HepG2 (cell line): ENCODE measurements around the gene NCAM2. TPM values are rescaled to one million over a fixed set of nuclear protein-coding genes. Genes with fewer than 3 reads are reported as not detected.

Experiments
- ATAC-seq: fragments of 200-7000 bp; cut with Tn5 transposase; 3 replicates; pipeline ENCODE4 v1.9.1; 2020; ENCODE audit warnings: mild to moderate bottlenecking, moderate library complexity
- BruUV-seq: library from RNA; stranded (reverse); fragments of 400-500 nt; replicated peaks from 2 replicates; lab custom pipeline; 2021; lab: Mats Ljungman, UMichigan
- CTCF ChIA-PET: fragments of 300-600 bp; formaldehyde crosslinking; extraction: SDS; loops from one replicate; lab custom pipeline; 2021; ENCODE audit warnings: low total read pairs, inconsistent platforms, low intra/inter-chr PET ratio; lab: Yijun Ruan, JAX
- POLR2A ChIA-PET: fragments of 350-600 bp; sonication (Branson Sonifier 250); formaldehyde crosslinking; loops from one replicate; lab custom pipeline; 2020; ENCODE audit warnings: antibody characterized with exemption, inconsistent platforms; lab: Yijun Ruan, JAX
- DNase-seq: peaks from one replicate; pipeline ENCODE4 v3.0.0-alpha.2; 2015; ENCODE audit warnings: low spot score
- FAIRE-seq: peaks from 3 replicates; lab custom pipeline; 2011; peaks lifted over from hg19 to GRCh38; lab: Jason Lieb, UNC
- H2AFZ ChIP-seq: one replicate; pipeline ENCODE4 v1.6.1; 2011; ENCODE audit warnings: low read length, inconsistent platforms
- H3K27ac ChIP-seq: fragments of 300-600 bp; 3 replicates; pipeline ENCODE4 v1.8.0; 2011; ENCODE audit warnings: mixed run types, mild to moderate bottlenecking, mixed read lengths, low read length, inconsistent platforms; ENCODE audit not compliant: insufficient read depth; ENCODE audit errors: extremely low read length
- H3K27me3 ChIP-seq, 2 experiments: fragments of 200-600 bp in 1 of 2; 2 replicates in 1 of 2; 3 replicates in 1 of 2; pipeline versions ENCODE4 v1.6.0 to v1.8.0; 2011; ENCODE audit warnings: low read length in 2 of 2, mild to moderate bottlenecking in 2 of 2, moderate library complexity in 2 of 2, inconsistent platforms in 1 of 2; ENCODE audit not compliant: insufficient read depth in 2 of 2, control insufficient read depth in 1 of 2
- H3K36me3 ChIP-seq, 2 experiments: fragments of 200-600 bp in 1 of 2; replicated peaks in 1 of 2; 2 replicates in 1 of 2; 3 replicates in 1 of 2; pipeline versions ENCODE4 v1.5.1 to v1.8.0; 2011; ENCODE audit warnings: low read length in 2 of 2, inconsistent platforms in 1 of 2; ENCODE audit not compliant: insufficient read depth in 2 of 2, control insufficient read depth in 1 of 2
- H3K4me1 ChIP-seq: 2 replicates; pipeline ENCODE4 v1.5.1; 2012; ENCODE audit warnings: low read length, inconsistent platforms; ENCODE audit not compliant: insufficient read depth
- H3K4me2 ChIP-seq: 2 replicates; pipeline ENCODE4 v1.6.0; 2011; ENCODE audit warnings: low read depth, low read length, inconsistent platforms
- H3K4me3 ChIP-seq, 3 experiments: fragments of 200-600 bp in 1 of 3; sonication (generic), shearing (Covaris generic) in 1 of 3; replicated peaks in 1 of 3; 2 replicates each; pipeline ENCODE4 v1.5.1; 2011 to 2016; ENCODE audit warnings: low read length in 3 of 3, inconsistent platforms in 2 of 3, low read depth in 2 of 3, mild to moderate bottlenecking in 2 of 3, control low read depth in 1 of 3, mixed read lengths in 1 of 3; ENCODE audit not compliant: insufficient read depth in 1 of 3
- H3K79me2 ChIP-seq: one replicate; pipeline ENCODE4 v1.6.1; 2011; ENCODE audit warnings: low read length, inconsistent platforms; ENCODE audit not compliant: insufficient read depth
- H3K9ac ChIP-seq: 2 replicates; pipeline ENCODE4 v1.6.0; 2011; ENCODE audit warnings: mild to moderate bottlenecking, low read depth, low read length, inconsistent platforms; ENCODE audit not compliant: insufficient read depth
- H3K9me3 ChIP-seq: 2 replicates; pipeline ENCODE4 v1.5.1; 2012; ENCODE audit warnings: mild to moderate bottlenecking, low read length
- H4K20me1 ChIP-seq: 2 replicates; pipeline ENCODE4 v1.6.0; 2011; ENCODE audit warnings: inconsistent platforms, mild to moderate bottlenecking, low read length, moderate library complexity; ENCODE audit not compliant: insufficient read depth
- HDAC2 ChIP-seq: sonication (generic); formaldehyde crosslinking; IDR thresholded peaks from 2 replicates; pipeline ENCODE4 v1.4.0; 2020; ENCODE audit warnings: missing genetic modification reagents
- HOXA9 ChIP-seq: sonication (generic); formaldehyde crosslinking; IDR thresholded peaks from 2 replicates; pipeline ENCODE4 v1.8.1; 2022; ENCODE audit warnings: missing genetic modification reagents, mild to moderate bottlenecking, moderate library complexity, borderline replicate concordance
- NCOA2 ChIP-seq: sonication (generic); formaldehyde crosslinking; IDR thresholded peaks from 2 replicates; pipeline ENCODE4 v1.8.0; 2022; ENCODE audit warnings: inconsistent platforms
- PHF8 ChIP-seq: sonication (generic); formaldehyde crosslinking; IDR thresholded peaks from 2 replicates; pipeline ENCODE4 v1.5.0; 2020; ENCODE audit warnings: missing genetic modification reagents
- SUZ12 ChIP-seq: fragments of 150-350 bp; IDR thresholded peaks from 2 replicates; pipeline ENCODE4 v1.6.1; 2014; ENCODE audit warnings: low read depth, low read length
- ZNF10 ChIP-seq: sonication (generic); formaldehyde crosslinking; IDR thresholded peaks from 2 replicates; pipeline ENCODE4 v1.4.0; 2020; ENCODE audit warnings: mild to moderate bottlenecking, low read depth, missing genetic modification reagents, borderline replicate concordance
- ZNF232 ChIP-seq: sonication (generic); formaldehyde crosslinking; IDR thresholded peaks from 2 replicates; pipeline ENCODE4 v1.4.0; 2020; ENCODE audit warnings: missing genetic modification reagents, borderline replicate concordance
- ZNF260 ChIP-seq: sonication (generic); formaldehyde crosslinking; IDR thresholded peaks from 2 replicates; pipeline ENCODE4 v1.4.0; 2020; ENCODE audit warnings: missing genetic modification reagents, low read depth, mild to moderate bottlenecking, borderline replicate concordance
- WGBS: methylation state at CpG from one replicate; pipeline ENCODE4 v1.1.6; 2017; ENCODE audit warnings: low lambda C conversion rate; 5-methylcytosine and 5-hydroxymethylcytosine counted together
- in situ Hi-C: cut with HindIII; loops from 2 replicates; pipeline ENCODE4 v1.10.0; 2017; ENCODE audit warnings: low pct_unique_long_range_greater_than_20kb; ENCODE audit not compliant: extremely low pct_ligation_motif_present
- intact Hi-C: fragments of 100-400 bp; cut with micrococcal nuclease; formaldehyde crosslinking; loops from one replicate; pipeline ENCODE4 v1.10.0; 2022; ENCODE audit not compliant: unreplicated experiment
- polyA plus RNA-seq, 8 experiments: library from polyadenylated mRNA; depleted of rRNA in 3 of 8; stranded (reverse) in 7 of 8; unstranded in 1 of 8; fragments of >200 nt; fragmentation: Illumina TruSeq in 4 of 8; extraction: Trizol in 4 of 8; gene quantifications; 2 replicates each; pipeline versions ENCODE4 v1.2.1 to v1.2.3, GENCODE V29; 2011 to 2016; ENCODE audit warnings: low read depth in 4 of 8, missing spikeins in 1 of 8, mixed read lengths in 1 of 8; ENCODE audit not compliant: insufficient read depth in 1 of 8
- total RNA-seq, 5 experiments: library from RNA; depleted of rRNA; stranded (reverse); fragments of >200 nt; fragmentation: Illumina TruSeq; extraction: Trizol; gene quantifications; 2 replicates each; pipeline ENCODE4 v1.2.3, GENCODE V29; 2016; ENCODE audit warnings: low read depth in 1 of 5
- TF ChIP-seq, protein P1 (sequence below): sonication (generic); formaldehyde crosslinking; IDR thresholded peaks from 2 replicates; pipeline ENCODE4 v1.4.0; 2020; ENCODE audit warnings: missing genetic modification reagents
- TF ChIP-seq, protein P2 (sequence below): sonication (generic); formaldehyde crosslinking; IDR thresholded peaks from 2 replicates; pipeline ENCODE4 v1.5.1; 2020; ENCODE audit warnings: mild to moderate bottlenecking, missing genetic modification reagents, borderline replicate concordance

Gene NCAM2
- total and polyA plus RNA-seq, 2 of the 13 experiments (the other 11 are each of a cell fraction or from before 2014, with no cell fraction given): not detected

DNA sequence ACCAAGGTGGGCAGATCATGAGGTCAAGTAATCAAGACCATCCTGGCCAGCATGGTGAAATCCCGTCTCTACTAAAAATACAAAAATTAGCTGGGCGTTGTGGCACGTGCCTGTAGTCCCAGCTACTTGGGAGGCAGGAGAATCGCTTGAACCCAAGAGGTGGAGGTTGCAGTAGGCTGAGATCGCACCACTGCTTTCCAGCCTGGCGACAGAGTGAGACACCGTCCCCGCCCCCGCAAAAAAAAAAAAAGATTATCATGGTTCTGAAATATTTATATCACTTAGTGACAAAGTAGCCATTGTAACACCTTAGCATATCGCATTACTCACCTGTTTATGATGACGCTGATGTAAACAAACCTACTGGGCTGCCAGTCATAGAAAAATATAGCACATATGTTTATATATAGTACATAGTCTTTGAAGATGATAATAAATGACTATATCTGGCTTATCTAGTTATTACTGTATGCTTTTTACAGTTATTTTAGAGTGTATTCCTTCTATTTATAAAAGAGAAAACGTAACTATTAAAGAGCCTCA, 160.2 kb downstream of the NCAM2 start:
- BruUV-seq: no TSS peak
- Histone ChIP-seq H3K4me1 (no peaks in the 10 kb centered on the region), H3K9ac (no peak overlapping the region), H3K4me2 (no peak overlapping the region), H4K20me1 (no peaks in the 10 kb centered on the region), H3K9me3 (peaks cover 29% of the 10 kb centered on the region), H2AFZ (no peak overlapping the region), H3K36me3 (no peaks in the 10 kb centered on the region), H3K27ac (no peak overlapping the region), H3K27me3 (no peaks in the 10 kb centered on the region), H3K4me3 (no peak overlapping the region), H3K79me2 (no peaks in the 10 kb centered on the region)
- FAIRE-seq: no peak
- no peak for DNase-seq
- no peak for ATAC-seq
- intact Hi-C loops (no loop called here), in situ Hi-C loops (no loop called here)
- no peak for TF ChIP-seq NCOA2 (CRISPR knock-in tag)
- no peak for TF ChIP-seq SUZ12
- no peak for TF ChIP-seq ZNF10
- TF ChIP-seq, protein P1, sequence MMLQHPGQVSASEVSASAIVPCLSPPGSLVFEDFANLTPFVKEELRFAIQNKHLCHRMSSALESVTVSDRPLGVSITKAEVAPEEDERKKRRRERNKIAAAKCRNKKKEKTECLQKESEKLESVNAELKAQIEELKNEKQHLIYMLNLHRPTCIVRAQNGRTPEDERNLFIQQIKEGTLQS (CRISPR knock-in tag): no peak
- TF ChIP-seq HOXA9 (CRISPR knock-in tag): no peak
- TF ChIP-seq ZNF260: no peak
- TF ChIP-seq PHF8 (CRISPR knock-in tag): no peak
- no peak for TF ChIP-seq HDAC2 (CRISPR knock-in tag)
- TF ChIP-seq ZNF232 (CRISPR knock-in tag): no peak
- TF ChIP-seq, protein P2, sequence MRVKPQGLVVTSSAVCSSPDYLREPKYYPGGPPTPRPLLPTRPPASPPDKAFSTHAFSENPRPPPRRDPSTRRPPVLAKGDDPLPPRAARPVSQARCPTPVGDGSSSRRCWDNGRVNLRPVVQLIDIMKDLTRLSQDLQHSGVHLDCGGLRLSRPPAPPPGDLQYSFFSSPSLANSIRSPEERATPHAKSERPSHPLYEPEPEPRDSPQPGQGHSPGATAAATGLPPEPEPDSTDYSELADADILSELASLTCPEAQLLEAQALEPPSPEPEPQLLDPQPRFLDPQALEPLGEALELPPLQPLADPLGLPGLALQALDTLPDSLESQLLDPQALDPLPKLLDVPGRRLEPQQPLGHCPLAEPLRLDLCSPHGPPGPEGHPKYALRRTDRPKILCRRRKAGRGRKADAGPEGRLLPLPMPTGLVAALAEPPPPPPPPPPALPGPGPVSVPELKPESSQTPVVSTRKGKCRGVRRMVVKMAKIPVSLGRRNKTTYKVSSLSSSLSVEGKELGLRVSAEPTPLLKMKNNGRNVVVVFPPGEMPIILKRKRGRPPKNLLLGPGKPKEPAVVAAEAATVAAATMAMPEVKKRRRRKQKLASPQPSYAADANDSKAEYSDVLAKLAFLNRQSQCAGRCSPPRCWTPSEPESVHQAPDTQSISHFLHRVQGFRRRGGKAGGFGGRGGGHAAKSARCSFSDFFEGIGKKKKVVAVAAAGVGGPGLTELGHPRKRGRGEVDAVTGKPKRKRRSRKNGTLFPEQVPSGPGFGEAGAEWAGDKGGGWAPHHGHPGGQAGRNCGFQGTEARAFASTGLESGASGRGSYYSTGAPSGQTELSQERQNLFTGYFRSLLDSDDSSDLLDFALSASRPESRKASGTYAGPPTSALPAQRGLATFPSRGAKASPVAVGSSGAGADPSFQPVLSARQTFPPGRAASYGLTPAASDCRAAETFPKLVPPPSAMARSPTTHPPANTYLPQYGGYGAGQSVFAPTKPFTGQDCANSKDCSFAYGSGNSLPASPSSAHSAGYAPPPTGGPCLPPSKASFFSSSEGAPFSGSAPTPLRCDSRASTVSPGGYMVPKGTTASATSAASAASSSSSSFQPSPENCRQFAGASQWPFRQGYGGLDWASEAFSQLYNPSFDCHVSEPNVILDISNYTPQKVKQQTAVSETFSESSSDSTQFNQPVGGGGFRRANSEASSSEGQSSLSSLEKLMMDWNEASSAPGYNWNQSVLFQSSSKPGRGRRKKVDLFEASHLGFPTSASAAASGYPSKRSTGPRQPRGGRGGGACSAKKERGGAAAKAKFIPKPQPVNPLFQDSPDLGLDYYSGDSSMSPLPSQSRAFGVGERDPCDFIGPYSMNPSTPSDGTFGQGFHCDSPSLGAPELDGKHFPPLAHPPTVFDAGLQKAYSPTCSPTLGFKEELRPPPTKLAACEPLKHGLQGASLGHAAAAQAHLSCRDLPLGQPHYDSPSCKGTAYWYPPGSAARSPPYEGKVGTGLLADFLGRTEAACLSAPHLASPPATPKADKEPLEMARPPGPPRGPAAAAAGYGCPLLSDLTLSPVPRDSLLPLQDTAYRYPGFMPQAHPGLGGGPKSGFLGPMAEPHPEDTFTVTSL (CRISPR knock-in tag): no peak
- 45% methylated on average over 12 of the region's 12 CpGs for WGBS
- POLR2A ChIA-PET: no interaction called here
- CTCF ChIA-PET: no interaction called here
